Right lobe of liver (tissue), 4 donors: ENCODE data around the gene PPP1R27.

Experiments used
- POLR2A ChIP-seq: fragments of 450-650 bp; IDR thresholded peaks from one replicate; pipeline ENCODE4 v1.6.1; 2017; ENCODE audit warnings: antibody characterized with exemption, mild to moderate bottlenecking
- TF ChIP-seq, protein P1 (sequence below), 4 donors: fragments of 200-600 bp in 3 of 4; fragments of 450-650 bp in 1 of 4; IDR thresholded peaks; one replicate each; pipeline versions ENCODE4 v1.5.1 to v1.8.0; 2016 to 2022; ENCODE audit warnings: antibody characterized with exemption in 4 of 4, mild to moderate bottlenecking in 2 of 4
- donor health status: DM: no; HTN: no; CAD: no.
- donor health status: DM: no; HTN: no; CAD: no.
- donor health status: DM: no; HTN: yes; CAD: no.

DNA sequence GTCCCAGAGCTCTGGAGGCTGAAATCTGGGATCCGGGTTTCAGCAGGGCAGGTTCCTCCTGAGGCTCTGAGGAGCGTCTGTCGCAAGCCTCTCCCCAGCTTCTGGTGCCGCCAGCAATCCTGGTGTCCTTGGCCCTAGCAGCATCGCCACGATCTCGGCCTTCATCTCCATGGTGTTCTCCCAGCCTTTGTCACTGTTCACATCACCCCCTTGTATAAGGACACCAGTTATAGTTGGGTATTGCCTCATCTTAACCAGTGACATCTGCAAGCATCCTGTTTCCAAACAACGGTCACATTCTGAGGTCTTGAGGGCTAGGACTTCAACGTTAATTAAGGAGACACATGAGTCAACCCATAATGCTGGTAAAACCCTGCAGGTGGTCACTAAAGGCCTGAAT, 2.8 kb upstream of the PPP1R27 start:
- TF ChIP-seq POLR2A: no peak
- TF ChIP-seq, protein P1, sequence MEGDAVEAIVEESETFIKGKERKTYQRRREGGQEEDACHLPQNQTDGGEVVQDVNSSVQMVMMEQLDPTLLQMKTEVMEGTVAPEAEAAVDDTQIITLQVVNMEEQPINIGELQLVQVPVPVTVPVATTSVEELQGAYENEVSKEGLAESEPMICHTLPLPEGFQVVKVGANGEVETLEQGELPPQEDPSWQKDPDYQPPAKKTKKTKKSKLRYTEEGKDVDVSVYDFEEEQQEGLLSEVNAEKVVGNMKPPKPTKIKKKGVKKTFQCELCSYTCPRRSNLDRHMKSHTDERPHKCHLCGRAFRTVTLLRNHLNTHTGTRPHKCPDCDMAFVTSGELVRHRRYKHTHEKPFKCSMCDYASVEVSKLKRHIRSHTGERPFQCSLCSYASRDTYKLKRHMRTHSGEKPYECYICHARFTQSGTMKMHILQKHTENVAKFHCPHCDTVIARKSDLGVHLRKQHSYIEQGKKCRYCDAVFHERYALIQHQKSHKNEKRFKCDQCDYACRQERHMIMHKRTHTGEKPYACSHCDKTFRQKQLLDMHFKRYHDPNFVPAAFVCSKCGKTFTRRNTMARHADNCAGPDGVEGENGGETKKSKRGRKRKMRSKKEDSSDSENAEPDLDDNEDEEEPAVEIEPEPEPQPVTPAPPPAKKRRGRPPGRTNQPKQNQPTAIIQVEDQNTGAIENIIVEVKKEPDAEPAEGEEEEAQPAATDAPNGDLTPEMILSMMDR (IDR thresholded peaks at IDR 0.05): no peak
